PC-3 (cell line): ENCODE measurements around the gene LHX8. TPM values are rescaled to one million over a fixed set of nuclear protein-coding genes. Genes with fewer than 3 reads are reported as not detected.

Source experiments
- ATAC-seq: fragments of 200-7000 bp; cut with Tn5 transposase; 2 replicates; pipeline ENCODE4 v1.9.1; 2020; ENCODE audit warnings: mild to moderate bottlenecking, moderate library complexity
- BruUV-seq: library from RNA; stranded (reverse); fragments of 400-500 nt; replicated peaks from 2 replicates; lab custom pipeline; 2021; lab: Mats Ljungman, UMichigan
- CTCF ChIA-PET: fragments of 300-600 bp; sonication (Branson Sonifier 250); formaldehyde crosslinking; loops from one replicate; lab custom pipeline; 2022; ENCODE audit warnings: antibody characterized with exemption; lab: Charles Lee
- POLR2A ChIA-PET: fragments of 300-600 bp; sonication (Branson Sonifier 250); formaldehyde crosslinking; loops from one replicate; lab custom pipeline; 2022; ENCODE audit warnings: antibody characterized with exemption; ENCODE audit not compliant: unreplicated experiment; lab: Charles Lee
- DNase-seq: peaks from one replicate; pipeline ENCODE4 v3.0.0-alpha.2; 2015
- H2AFZ ChIP-seq: fragments of 300-600 bp; sonication (generic); 2 replicates; pipeline ENCODE4 v1.6.0; 2016; ENCODE audit warnings: antibody characterized with exemption, low read length
- H3F3A ChIP-seq: fragments of 300-600 bp; sonication (generic); one replicate; pipeline ENCODE4 v1.6.0; 2017; ENCODE audit warnings: antibody characterized with exemption, low read length, control low read depth, mild to moderate bottlenecking; ENCODE audit not compliant: unreplicated experiment
- H3K27ac ChIP-seq: fragments of 300-600 bp; sonication (generic); 2 replicates; pipeline ENCODE4 v1.5.1; 2016; ENCODE audit warnings: mild to moderate bottlenecking, low read length
- H3K27me3 ChIP-seq: fragments of 300-600 bp; sonication (generic); 2 replicates; pipeline ENCODE4 v1.6.1; 2016; ENCODE audit warnings: low read length, mixed read lengths
- H3K36me3 ChIP-seq: fragments of 300-600 bp; sonication (generic); 2 replicates; pipeline ENCODE4 v1.6.1; 2016; ENCODE audit warnings: low read depth, mixed run types, low read length, mixed read lengths
- H3K4me1 ChIP-seq: fragments of 300-600 bp; sonication (generic); 2 replicates; pipeline ENCODE4 v1.5.1; 2016; ENCODE audit warnings: low read length; ENCODE audit not compliant: insufficient read depth
- H3K4me2 ChIP-seq: fragments of 300-600 bp; sonication (generic); 2 replicates; pipeline ENCODE4 v1.6.0; 2016; ENCODE audit warnings: low read length
- H3K4me3 ChIP-seq: fragments of 300-600 bp; sonication (generic); 2 replicates; pipeline ENCODE4 v1.5.1; 2016; ENCODE audit warnings: mild to moderate bottlenecking, low read length, mixed read lengths
- H3K79me2 ChIP-seq: fragments of 300-600 bp; sonication (generic); 2 replicates; pipeline ENCODE4 v1.6.1; 2017; ENCODE audit warnings: low read length, mixed read lengths
- H3K9ac ChIP-seq: fragments of 300-600 bp; sonication (generic); 2 replicates; pipeline ENCODE4 v1.6.0; 2016; ENCODE audit warnings: mild to moderate bottlenecking, low read length
- H3K9me2 ChIP-seq: fragments of 300-600 bp; sonication (generic); replicated peaks from 2 replicates; pipeline ENCODE4 v1.6.1; 2016; ENCODE audit warnings: mixed run types, low read length, mixed read lengths
- H3K9me3 ChIP-seq: fragments of 300-600 bp; sonication (generic); 2 replicates; pipeline ENCODE4 v1.6.1; 2016; ENCODE audit warnings: low read length, mixed read lengths
- H4K20me1 ChIP-seq: fragments of 300-600 bp; sonication (generic); 2 replicates; pipeline ENCODE4 v1.6.1; 2016; ENCODE audit warnings: low read length, mixed read lengths
- CTCF ChIP-seq: fragments of 300-600 bp; sonication (generic); conservative IDR thresholded peaks from 2 replicates; pipeline ENCODE4 v1.5.1; 2017; ENCODE audit warnings: antibody characterized with exemption, low read depth, mild to moderate bottlenecking, low read length
- EZH2 ChIP-seq: fragments of 300-600 bp; sonication (generic); IDR thresholded peaks from one replicate; pipeline ENCODE4 v1.6.1; 2017; ENCODE audit warnings: antibody characterized with exemption, mild to moderate bottlenecking, low read length; ENCODE audit not compliant: unreplicated experiment
- EZH2phosphoT487 ChIP-seq: fragments of 300-600 bp; sonication (generic); IDR thresholded peaks from 2 replicates; pipeline ENCODE4 v1.6.1; 2018; ENCODE audit warnings: mild to moderate bottlenecking, antibody characterized with exemption, low read length, borderline replicate concordance
- intact Hi-C: fragments of 100-400 bp; cut with micrococcal nuclease; formaldehyde crosslinking; loops from 2 replicates; pipeline ENCODE4 v1.9.0; 2023
- total RNA-seq: library from RNA; depleted of rRNA; stranded (reverse); fragments of >200 nt; gene quantifications from 2 replicates; pipeline ENCODE4 v1.2.3, GENCODE V29; 2014

Gene LHX8
- total RNA-seq, 1 experiment from 2014 or later: not detected

- no peak for DNase-seq
- Histone ChIP-seq H3K36me3 (no peaks in the 10 kb centered on the region), H3F3A (no peaks in the 10 kb centered on the region), H3K4me3 (no peak overlapping the region), H3K4me1 (no peaks in the 10 kb centered on the region), H3K79me2 (no peaks in the 10 kb centered on the region), H2AFZ (no peak overlapping the region), H3K9ac (no peak overlapping the region), H3K27ac (no peak overlapping the region), H3K4me2 (no peak overlapping the region), H3K9me2 (no peaks in the 10 kb centered on the region), H3K27me3 (peaks cover 22% of the 10 kb centered on the region), H3K9me3 (no peaks in the 10 kb centered on the region), H4K20me1 (no peaks in the 10 kb centered on the region)
- intact Hi-C loops: no loop called here
- CTCF ChIA-PET: no interaction called here
- TF ChIP-seq CTCF: no peak
- TF ChIP-seq EZH2phosphoT487: no peak
- no peak for TF ChIP-seq EZH2
- no peak for ATAC-seq
- POLR2A ChIA-PET: no interaction called here
- no TSS peak for BruUV-seq
Observed at GRCh38 chr1:75115654-75116053, 18.5 kb upstream of the LHX8 start.

- Histone ChIP-seq H2AFZ (no peak overlapping the region), H3F3A (no peaks in the 10 kb centered on the region), H3K79me2 (no peaks in the 10 kb centered on the region), H3K9me2 (no peaks in the 10 kb centered on the region), H3K27ac (no peak overlapping the region), H3K4me3 (no peak overlapping the region), H3K36me3 (no peaks in the 10 kb centered on the region), H3K4me2 (no peak overlapping the region), H4K20me1 (no peaks in the 10 kb centered on the region), H3K27me3 (peaks cover 54% of the 10 kb centered on the region), H3K9ac (no peak overlapping the region), H3K9me3 (no peaks in the 10 kb centered on the region), H3K4me1 (no peaks in the 10 kb centered on the region)
- DNase-seq (no peak), ATAC-seq (no peak)
- ChIA-PET CTCF (no interaction called here), POLR2A (no interaction called here)
- no TSS peak for BruUV-seq
- TF ChIP-seq CTCF: no peak
- TF ChIP-seq EZH2phosphoT487: no peak
- no peak for TF ChIP-seq EZH2
- intact Hi-C loops: no loop called here
Observed at GRCh38 chr1:75123756-75124155, 10.4 kb upstream of the LHX8 start.

GRCh38 chr1:75124510-75124909, 9.7 kb upstream of the LHX8 start:
- ChIA-PET POLR2A (no interaction called here), CTCF (no interaction called here)
- Histone ChIP-seq H3K4me2 (no peak overlapping the region), H3K27ac (no peak overlapping the region), H3K36me3 (no peaks in the 10 kb centered on the region), H3K4me1 (no peaks in the 10 kb centered on the region), H3K9me3 (no peaks in the 10 kb centered on the region), H2AFZ (no peak overlapping the region), H3K79me2 (no peaks in the 10 kb centered on the region), H3F3A (no peaks in the 10 kb centered on the region), H3K27me3 (peaks cover 62% of the 10 kb centered on the region), H3K4me3 (no peak overlapping the region), H3K9ac (no peak overlapping the region), H4K20me1 (no peaks in the 10 kb centered on the region), H3K9me2 (no peaks in the 10 kb centered on the region)
- intact Hi-C loops: no loop called here
- TF ChIP-seq EZH2: no peak
- TF ChIP-seq EZH2phosphoT487: no peak
- no peak for TF ChIP-seq CTCF
- no TSS peak for BruUV-seq
- ATAC-seq (no peak), DNase-seq (no peak)
